Esophagus squamous epithelium (tissue), 4 donors: ENCODE measurements around the gene ITGB2.

Experiments used
- POLR2A ChIP-seq, 4 donors: fragments of 450-650 bp; IDR thresholded peaks; one replicate each; pipeline ENCODE4 v1.6.1; 2017; ENCODE audit warnings: antibody characterized with exemption in 4 of 4, mild to moderate bottlenecking in 4 of 4, moderate library complexity in 3 of 4
- TF ChIP-seq, protein P1 (sequence below), 6 experiments: fragments of 450-650 bp in 4 of 6; fragments of 200-600 bp in 2 of 6; sonication (generic) in 2 of 6; IDR thresholded peaks; one replicate each; pipeline ENCODE4 v1.5.1; 2016 to 2019; ENCODE audit warnings: antibody characterized with exemption in 6 of 6, mild to moderate bottlenecking in 4 of 6, moderate library complexity in 4 of 6

DNA sequence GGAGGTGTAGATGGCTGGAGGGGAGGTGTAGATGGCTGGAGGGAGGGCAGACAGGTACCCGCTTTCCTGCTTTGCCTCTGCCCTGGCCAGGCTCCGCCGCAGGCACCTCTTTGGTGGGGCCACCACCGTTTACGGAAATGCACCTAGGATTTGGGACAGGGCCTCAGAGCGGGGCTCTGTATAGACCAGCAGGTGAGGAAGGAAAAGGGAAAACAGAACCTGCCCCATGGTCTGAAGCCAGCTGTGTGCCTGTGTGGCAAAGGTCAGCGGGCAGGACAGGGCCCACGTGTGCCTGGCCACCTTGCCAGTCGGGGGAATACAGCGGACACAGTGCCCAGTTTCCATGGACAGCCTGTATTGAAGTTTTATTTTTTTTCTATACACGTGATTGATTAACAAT, 35.1 kb downstream of the ITGB2 start:
- no peak for TF ChIP-seq POLR2A (IDR thresholded peaks at IDR 0.05)
- TF ChIP-seq, protein P1, sequence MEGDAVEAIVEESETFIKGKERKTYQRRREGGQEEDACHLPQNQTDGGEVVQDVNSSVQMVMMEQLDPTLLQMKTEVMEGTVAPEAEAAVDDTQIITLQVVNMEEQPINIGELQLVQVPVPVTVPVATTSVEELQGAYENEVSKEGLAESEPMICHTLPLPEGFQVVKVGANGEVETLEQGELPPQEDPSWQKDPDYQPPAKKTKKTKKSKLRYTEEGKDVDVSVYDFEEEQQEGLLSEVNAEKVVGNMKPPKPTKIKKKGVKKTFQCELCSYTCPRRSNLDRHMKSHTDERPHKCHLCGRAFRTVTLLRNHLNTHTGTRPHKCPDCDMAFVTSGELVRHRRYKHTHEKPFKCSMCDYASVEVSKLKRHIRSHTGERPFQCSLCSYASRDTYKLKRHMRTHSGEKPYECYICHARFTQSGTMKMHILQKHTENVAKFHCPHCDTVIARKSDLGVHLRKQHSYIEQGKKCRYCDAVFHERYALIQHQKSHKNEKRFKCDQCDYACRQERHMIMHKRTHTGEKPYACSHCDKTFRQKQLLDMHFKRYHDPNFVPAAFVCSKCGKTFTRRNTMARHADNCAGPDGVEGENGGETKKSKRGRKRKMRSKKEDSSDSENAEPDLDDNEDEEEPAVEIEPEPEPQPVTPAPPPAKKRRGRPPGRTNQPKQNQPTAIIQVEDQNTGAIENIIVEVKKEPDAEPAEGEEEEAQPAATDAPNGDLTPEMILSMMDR (IDR thresholded peaks at IDR 0.05) = no peak
